Stomach (tissue), 9 donors: ENCODE measurements around the gene FETUB. TPM values are rescaled to one million over a fixed set of nuclear protein-coding genes. Genes with fewer than 3 reads are reported as not detected.
"Not testable (repeated sequence)": the region's sequence is repeated elsewhere in the genome, so short reads cannot be mapped to it uniquely, and the experiment has no call there.

Source experiments
- DNase-seq, 2 donors: peaks; one replicate each; pipeline versions ENCODE4 v3.0.0 to v3.0.0-alpha.2; 2013 to 2019
- H3K27ac ChIP-seq, 5 donors: fragments of 200-600 bp in 4 of 5; sonication (generic) in 4 of 5; one replicate each; pipeline ENCODE4 v1.5.1; 2013 to 2019; ENCODE audit warnings: mild to moderate bottlenecking in 1 of 5, moderate library complexity in 1 of 5
- H3K27me3 ChIP-seq, 3 donors: fragments of 200-600 bp; sonication (generic); one replicate each; pipeline ENCODE4 v1.5.1; 2017 to 2019; ENCODE audit warnings: mixed run types in 1 of 3
- H3K36me3 ChIP-seq, 4 donors: fragments of 200-600 bp; sonication (generic); 1 replicate in 3 of 4; 2 replicates in 1 of 4; pipeline ENCODE4 v1.5.1; 2016 to 2019
- H3K4me1 ChIP-seq, 4 donors: fragments of 200-600 bp; sonication (generic); one replicate each; pipeline ENCODE4 v1.5.1; 2016 to 2019
- H3K4me3 ChIP-seq, 4 donors: fragments of 200-600 bp; sonication (generic) in 3 of 4; one replicate each; pipeline ENCODE4 v1.5.1; 2016 to 2019; ENCODE audit warnings: mild to moderate bottlenecking in 1 of 4
- H3K9me3 ChIP-seq, 4 donors: fragments of 200-600 bp; sonication (generic); one replicate each; pipeline ENCODE4 v1.5.1; 2016 to 2019
- EP300 ChIP-seq: sonication (generic); formaldehyde crosslinking; IDR thresholded peaks from one replicate; pipeline ENCODE4 v1.6.1; 2017; ENCODE audit warnings: antibody characterized with exemption
- POLR2A ChIP-seq, 4 donors: fragments of 450-650 bp; IDR thresholded peaks; one replicate each; pipeline ENCODE4 v1.6.1; 2016; ENCODE audit warnings: antibody characterized with exemption in 4 of 4, control low read depth in 2 of 4, mild to moderate bottlenecking in 1 of 4, moderate library complexity in 1 of 4
- POLR2AphosphoS5 ChIP-seq, 3 donors: sonication (generic); formaldehyde crosslinking; IDR thresholded peaks; one replicate each; pipeline ENCODE4 v1.6.1; 2016; ENCODE audit warnings: antibody characterized with exemption in 3 of 3
- WGBS, 5 donors: extraction: QIAGEN DNeasy Blood & Tissue Kit in 3 of 5; methylation state at CpG; one replicate each; pipeline versions ENCODE4 v1.1.5 to v1.1.7; 2013 to 2018; 5-methylcytosine and 5-hydroxymethylcytosine counted together
- intact Hi-C: fragments of 100-400 bp; cut with DNase I; formaldehyde crosslinking; loops from one replicate; pipeline ENCODE4 v1.15.1; 2023; ENCODE audit warnings: low total_unique reads
- polyA plus RNA-seq, 3 donors: library from polyadenylated mRNA; stranded (reverse); fragments of 200-250 nt; gene quantifications; one replicate each; pipeline ENCODE4 v1.2.3, GENCODE V29; 2013
- total RNA-seq, 5 donors: library from RNA; depleted of rRNA; stranded (reverse); fragments of >200 nt; gene quantifications; one replicate each; pipeline versions ENCODE4 v1.1.0 to v1.2.3, GENCODE V29; 2014 to 2016
- TF ChIP-seq, protein P1 (sequence below), 7 experiments: fragments of 450-650 bp in 4 of 7; fragments of 200-600 bp in 3 of 7; sonication (generic) in 3 of 7; IDR thresholded peaks; one replicate each; pipeline ENCODE4 v1.5.1; 2016 to 2019; ENCODE audit warnings: antibody characterized with exemption in 7 of 7, control low read depth in 2 of 7, mild to moderate bottlenecking in 1 of 7
- donor health status: healthy with polysubstance abuse.
- donor health status: Bipolar disorder and iron deficiency.
- donor health status: healthy.

Gene FETUB
- total and polyA plus RNA-seq, 8 donors: 0.63 TPM; not detected in 7

DNA sequence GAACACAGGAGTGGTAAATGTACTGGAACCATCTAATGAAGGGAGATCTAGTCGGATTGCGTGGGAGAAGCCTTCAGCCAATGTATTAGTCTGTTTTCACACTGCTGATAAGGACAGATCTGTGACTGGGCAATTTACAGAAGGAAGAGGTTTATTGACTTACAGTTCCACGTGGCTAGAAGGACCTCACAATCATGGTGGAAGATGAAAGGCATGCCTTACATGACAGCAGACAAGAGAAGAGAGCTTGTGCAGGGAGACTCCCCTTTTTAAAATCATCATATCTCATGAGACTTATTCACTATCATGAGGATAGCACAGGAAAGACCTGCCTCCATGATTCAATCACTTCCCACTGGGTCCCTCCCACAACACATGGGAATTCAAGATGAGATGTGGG, 42.6 kb downstream of the FETUB start:
- Histone ChIP-seq H3K27me3 (peaks cover 0 to 9% (median 0%) of the 10 kb centered on the region in 3 donors), H3K27ac (no peak overlapping the region), H3K9me3 (peaks cover 0 to 14% (median 11%) of the 10 kb centered on the region in 4 donors), H3K4me1 (no peaks in the 10 kb centered on the region), H3K4me3 (no peak overlapping the region), H3K36me3 (no peaks in the 10 kb centered on the region)
- TF ChIP-seq EP300 (no peak), POLR2AphosphoS5 (IDR thresholded peaks at IDR 0.05) (no peak), POLR2A (IDR thresholded peaks at IDR 0.05) (no peak)
- TF ChIP-seq, protein P1, sequence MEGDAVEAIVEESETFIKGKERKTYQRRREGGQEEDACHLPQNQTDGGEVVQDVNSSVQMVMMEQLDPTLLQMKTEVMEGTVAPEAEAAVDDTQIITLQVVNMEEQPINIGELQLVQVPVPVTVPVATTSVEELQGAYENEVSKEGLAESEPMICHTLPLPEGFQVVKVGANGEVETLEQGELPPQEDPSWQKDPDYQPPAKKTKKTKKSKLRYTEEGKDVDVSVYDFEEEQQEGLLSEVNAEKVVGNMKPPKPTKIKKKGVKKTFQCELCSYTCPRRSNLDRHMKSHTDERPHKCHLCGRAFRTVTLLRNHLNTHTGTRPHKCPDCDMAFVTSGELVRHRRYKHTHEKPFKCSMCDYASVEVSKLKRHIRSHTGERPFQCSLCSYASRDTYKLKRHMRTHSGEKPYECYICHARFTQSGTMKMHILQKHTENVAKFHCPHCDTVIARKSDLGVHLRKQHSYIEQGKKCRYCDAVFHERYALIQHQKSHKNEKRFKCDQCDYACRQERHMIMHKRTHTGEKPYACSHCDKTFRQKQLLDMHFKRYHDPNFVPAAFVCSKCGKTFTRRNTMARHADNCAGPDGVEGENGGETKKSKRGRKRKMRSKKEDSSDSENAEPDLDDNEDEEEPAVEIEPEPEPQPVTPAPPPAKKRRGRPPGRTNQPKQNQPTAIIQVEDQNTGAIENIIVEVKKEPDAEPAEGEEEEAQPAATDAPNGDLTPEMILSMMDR (IDR thresholded peaks at IDR 0.05): no peak
- intact Hi-C loops: no loop called here
- WGBS, 5 donors: 38 to 53% (median 46%) methylated on average over 3 of the region's 3 CpGs
- DNase-seq: no peak

DNA sequence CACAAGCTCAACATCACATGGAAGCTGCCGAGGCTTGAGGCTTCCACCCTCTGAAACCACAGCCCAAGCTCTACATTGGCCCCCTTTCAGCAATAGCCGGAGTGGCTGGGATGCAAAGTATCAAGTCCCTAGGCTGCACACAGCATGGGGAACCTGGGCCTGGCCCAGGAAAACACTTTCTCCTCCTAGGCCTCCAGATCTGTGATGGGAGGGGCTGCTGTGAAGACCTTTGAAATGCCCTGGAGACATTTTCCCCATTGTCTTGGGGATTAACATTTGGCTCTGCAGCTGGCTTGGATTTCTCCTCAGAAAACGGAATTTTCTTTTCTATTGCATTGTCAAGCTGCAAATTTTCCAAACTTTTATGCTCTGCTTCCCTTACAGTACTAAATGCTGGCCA, 43.8 kb downstream of the FETUB start:
- DNase-seq: no peak
- Histone ChIP-seq H3K27me3 (peaks cover 0 to 9% (median 0%) of the 10 kb centered on the region in 3 donors), H3K9me3 (peaks cover 0 to 14% (median 11%) of the 10 kb centered on the region in 4 donors), H3K36me3 (no peaks in the 10 kb centered on the region), H3K4me3 (no peak overlapping the region), H3K27ac (no peak overlapping the region), H3K4me1 (no peaks in the 10 kb centered on the region)
- TF ChIP-seq EP300 (no peak), POLR2A (IDR thresholded peaks at IDR 0.05) (no peak), POLR2AphosphoS5 (IDR thresholded peaks at IDR 0.05) (no peak)
- TF ChIP-seq, protein P1 (IDR thresholded peaks at IDR 0.05): no peak
- intact Hi-C loops: no loop called here
- WGBS, 5 donors: 68 to 80% (median 76%) methylated on average over 3 of the region's 3 CpGs

- H3K27ac ChIP-seq, H3K4me3 ChIP-seq, DNase-seq, intact Hi-C loops, H3K4me1 ChIP-seq, H3K36me3 ChIP-seq: not testable (repeated sequence)
- Histone ChIP-seq H3K9me3 (peaks cover 0 to 14% (median 11%) of the 10 kb centered on the region in 4 donors), H3K27me3 (peaks cover 0 to 11% (median 0%) of the 10 kb centered on the region in 3 donors)
- WGBS, 5 donors: 73 to 85% (median 77%) methylated on average over 2 of the region's 2 CpGs
Observed at GRCh38 chr3:186686475-186686874, 46.3 kb downstream of the FETUB start.

GRCh38 chr3:186687120-186687651, 47.0 kb downstream of the FETUB start:
- 48 to 65% (median 59%) methylated on average over 12 of the region's 12 CpGs for WGBS, 5 donors
- peak in 1 of 2 donors; percentile 10 for DNase-seq
- no peak for TF ChIP-seq POLR2A (IDR thresholded peaks at IDR 0.05)
- TF ChIP-seq, protein P1 (IDR thresholded peaks at IDR 0.05): no peak
- no peak for TF ChIP-seq POLR2AphosphoS5 (IDR thresholded peaks at IDR 0.05)
- no peak for TF ChIP-seq EP300
- Histone ChIP-seq H3K27ac (no peak overlapping the region), H3K4me3 (no peak overlapping the region), H3K4me1 (no peaks in the 10 kb centered on the region), H3K36me3 (no peaks in the 10 kb centered on the region), H3K9me3 (peaks cover 0 to 14% (median 11%) of the 10 kb centered on the region in 4 donors), H3K27me3 (peaks cover 0 to 18% (median 0%) of the 10 kb centered on the region in 3 donors)
- intact Hi-C loops: no loop called here

DNA sequence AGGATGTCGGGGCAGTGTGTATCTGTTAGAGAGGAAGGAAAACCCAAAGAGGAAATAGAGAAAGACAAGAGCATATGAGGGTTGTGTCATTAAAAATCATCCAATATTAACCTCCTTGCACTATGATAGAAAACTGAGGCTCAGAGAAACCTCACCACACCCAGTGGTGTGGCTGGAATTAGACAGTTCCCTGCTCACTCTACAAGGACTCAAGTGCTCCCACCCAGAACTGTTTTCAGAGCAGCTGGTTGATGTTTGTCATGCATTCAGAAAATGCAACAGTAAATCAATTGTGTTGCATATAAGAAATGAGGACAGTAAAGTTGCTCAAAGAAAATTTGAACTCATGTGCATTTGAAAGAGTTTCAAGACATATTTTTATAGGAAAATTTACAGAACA, 50.1 kb downstream of the FETUB start:
- H3K4me1 ChIP-seq, intact Hi-C loops, DNase-seq, H3K9me3 ChIP-seq, H3K27ac ChIP-seq, H3K36me3 ChIP-seq, H3K4me3 ChIP-seq: not testable (repeated sequence)
- H3K27me3 ChIP-seq: peaks cover 0 to 17% (median 0%) of the 10 kb centered on the region in 3 donors
- WGBS, 5 donors: 72 to 94% (median 91%) methylated on average over 1 of the region's 1 CpG
